ENCODE data around the gene TCAIM. TPM values are rescaled to one million over a fixed set of nuclear protein-coding genes. Genes with fewer than 3 reads are reported as not detected.
A peak's percentile ranks its signal among the peaks of the same experiment; 100 is the strongest.

The TCAIM gene, protein sequence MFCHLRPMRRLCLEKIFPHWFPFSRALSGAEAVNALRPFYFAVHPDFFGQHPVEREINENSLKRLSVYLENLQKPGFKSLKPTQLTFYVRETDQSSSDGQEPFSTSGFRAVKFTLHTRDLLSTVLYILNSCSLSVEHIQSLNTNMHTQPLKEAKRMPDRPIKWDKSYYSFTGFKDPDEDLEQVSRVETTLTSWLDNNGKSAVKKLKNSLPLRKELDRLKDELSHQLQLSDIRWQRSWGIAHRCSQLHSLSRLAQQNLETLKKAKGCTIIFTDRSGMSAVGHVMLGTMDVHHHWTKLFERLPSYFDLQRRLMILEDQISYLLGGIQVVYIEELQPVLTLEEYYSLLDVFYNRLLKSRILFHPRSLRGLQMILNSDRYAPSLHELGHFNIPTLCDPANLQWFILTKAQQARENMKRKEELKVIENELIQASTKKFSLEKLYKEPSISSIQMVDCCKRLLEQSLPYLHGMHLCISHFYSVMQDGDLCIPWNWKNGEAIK
- total RNA-seq (10 to 100 TPM; 21.3 to 21.8 TPM), polyA plus RNA-seq (10 to 100 TPM; 16.7 to 17.3 TPM)

DNA sequence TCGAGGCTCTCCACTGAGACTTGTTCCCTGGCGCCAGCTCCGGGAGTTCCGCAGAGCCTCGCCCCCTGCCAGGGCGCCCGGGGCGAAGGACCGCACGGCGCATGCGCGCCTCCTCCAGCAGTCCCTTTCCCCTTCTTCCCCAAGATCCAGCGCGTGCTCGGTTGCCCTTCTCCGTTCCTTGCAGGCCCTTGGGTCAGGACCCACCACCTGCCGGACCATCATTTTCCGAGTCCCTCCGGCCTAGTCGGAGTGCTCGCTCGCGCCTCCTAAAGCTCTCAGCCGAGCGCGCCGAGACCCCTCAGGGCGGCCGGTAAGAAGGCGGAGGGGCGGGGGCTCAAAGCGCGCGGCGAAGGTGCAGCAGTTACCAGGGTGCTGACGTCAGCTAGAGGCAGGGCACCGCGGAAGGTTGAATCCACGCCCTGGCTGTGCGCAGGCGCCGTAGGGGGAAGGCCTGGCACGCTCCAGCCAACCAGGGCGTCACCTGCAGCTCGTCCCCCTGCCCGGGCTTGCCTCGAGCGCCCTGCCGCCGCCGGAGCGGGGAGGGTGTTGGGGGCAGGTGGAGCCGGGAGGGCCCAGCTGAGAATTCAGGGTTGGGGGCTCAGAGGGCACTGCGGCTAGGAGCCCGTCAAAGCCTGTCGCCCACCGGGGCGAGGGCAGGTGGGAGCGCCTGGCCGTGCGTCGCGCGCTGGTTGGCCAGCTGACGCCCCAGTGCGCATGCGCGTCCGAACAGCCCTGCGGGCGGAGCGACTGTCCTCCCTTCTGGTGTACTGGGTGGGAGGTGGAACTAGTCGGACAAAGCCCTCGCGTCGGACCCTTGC is at the start of gene TCAIM:
TCAIM (plus strand) TSS at position 757 of the 818 bp plus-strand sequence. CDS start 16,017 bp downstream, outside the sequence.
- Mint-ChIP-seq H3K27me3 (peaks cover 0 to 10% of the 10 kb centered on the region in 2 donors), H3K4me3 (peak within 1 kb of the TSS; percentile 93 to 98 (median 98)), H3K4me1 (peaks cover 20 to 36% (median 24%) of the 10 kb centered on the region in 4 donors), H3K9me3 (no peaks in the 10 kb centered on the region), H3K36me3 (peaks cover 0 to 9% of the 10 kb centered on the region in 2 donors), H3K27ac (peak within 1 kb of the TSS; percentile 94 to 99 (median 99))
- Histone ChIP-seq H3K4me1 (ENCODE audit: insufficient read depth, low read length) (peaks cover 19% of the 10 kb centered on the region), H3K4me3 (ENCODE audit: low read length in 2 of 2) (peak within 1 kb of the TSS; percentile 91), H3K36me3 (ENCODE audit: insufficient read depth, low read length) (no peaks in the 10 kb centered on the region), H3K27ac (ENCODE audit: low read depth, low read length) (peak within 1 kb of the TSS; percentile 95), H3K9me3 (ENCODE audit: control insufficient read depth in 1 of 2, low read length in 2 of 2) (no peaks in the 10 kb centered on the region), H3K27me3 (ENCODE audit: insufficient read depth, low read length) (no peaks in the 10 kb centered on the region)
- intact Hi-C loops (cut with micrococcal nuclease) = loop anchor here (1.0 to 10.0 kb wide), 6 partner anchors 139 to 716 kb away; partner anchors contain the start of genes ABHD5, ANO10, KIAA1143 and KIF15
- peak; percentile 99 to 100 (median 100) for DNase-seq
- CTCF ChIA-PET (ENCODE audit: partially characterized antibody) = interaction anchor here (0.7 to 1.6 kb wide), 7 partner anchors 12 to 423 kb away, joined by 3 to 7 read pairs (median 3); partner anchors contain the start of genes KIAA1143 and KIF15
- POLR2A ChIA-PET (ENCODE audit: partially characterized antibody) = interaction anchor here (0.6 to 2.7 kb wide), 20 partner anchors 9 to 1836 kb away, joined by 3 to 30 read pairs (median 4); partner anchors contain the start of genes ABHD5, ANO10, EXOSC7 and KIAA1143

DNA sequence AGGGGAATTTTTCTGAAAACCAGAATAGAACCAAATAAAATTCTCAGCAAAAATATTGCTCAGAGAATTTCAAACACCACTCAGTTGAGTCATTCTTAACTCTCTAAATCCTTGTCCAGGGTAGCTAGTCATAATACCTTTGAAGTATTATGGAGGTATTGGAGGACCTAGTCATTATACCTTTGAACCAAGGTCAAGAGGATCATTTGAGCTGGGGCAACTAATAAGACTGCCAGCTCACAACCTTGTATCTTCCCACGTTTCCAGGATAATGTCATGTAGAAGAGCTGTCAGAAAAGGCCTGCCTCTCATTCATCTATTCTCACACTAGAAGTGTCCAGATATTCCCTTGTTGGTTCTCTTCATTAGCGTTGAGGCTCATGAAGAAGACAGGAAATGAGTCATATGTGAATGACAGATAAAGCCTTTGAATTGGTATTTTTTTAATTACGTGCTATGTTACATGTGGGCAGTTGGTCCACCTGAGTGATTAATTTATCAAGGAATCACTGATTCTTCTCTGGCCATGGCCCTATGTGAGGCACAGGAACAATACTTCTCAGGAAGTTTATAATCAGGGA is 48.6 kb upstream of the TCAIM start:
- H3K27me3 ChIP-seq (ENCODE audit: insufficient read depth, low read length) = peaks cover 8% of the 10 kb centered on the region
- Mint-ChIP-seq H3K27me3 (peaks cover 4 to 8% of the 10 kb centered on the region in 2 donors), H3K4me1 (no peaks in the 10 kb centered on the region), H3K9me3 (no peaks in the 10 kb centered on the region), H3K4me3 (no peak overlapping the region), H3K36me3 (no peaks in the 10 kb centered on the region), H3K27ac (no peak overlapping the region)
- no peaks in the 10 kb centered on the region for H3K4me1 ChIP-seq (ENCODE audit: insufficient read depth, low read length)
- intact Hi-C loops (cut with micrococcal nuclease) = no loop called here
- no peaks in the 10 kb centered on the region for H3K36me3 ChIP-seq (ENCODE audit: insufficient read depth, low read length)
- CTCF ChIA-PET (ENCODE audit: partially characterized antibody) = no interaction called here
- no peak overlapping the region for H3K27ac ChIP-seq (ENCODE audit: low read depth, low read length)
- H3K9me3 ChIP-seq (ENCODE audit: control insufficient read depth in 1 of 2, low read length in 2 of 2) = no peaks in the 10 kb centered on the region
- DNase-seq = no peak
- H3K4me3 ChIP-seq (ENCODE audit: low read length in 2 of 2) = no peak overlapping the region
- POLR2A ChIA-PET (ENCODE audit: partially characterized antibody) = no interaction called here

DNA sequence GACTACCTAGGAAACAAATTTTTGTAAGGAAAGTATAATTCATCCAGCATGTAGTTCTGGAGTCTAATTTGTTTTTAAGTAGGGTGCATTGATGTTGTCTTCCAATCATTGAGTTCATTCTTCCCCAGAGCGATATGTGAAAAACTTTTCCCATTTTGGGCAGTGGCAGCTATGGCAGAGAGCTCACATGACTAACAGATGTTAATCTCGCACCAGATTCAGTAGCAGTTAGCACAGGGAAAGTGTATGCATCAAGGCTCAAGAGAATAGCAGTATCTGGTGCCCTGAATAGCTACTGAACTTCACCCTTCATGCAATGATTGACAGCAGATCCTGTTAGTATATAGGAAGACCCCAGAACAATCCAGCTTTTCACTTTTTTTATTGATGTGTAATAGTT is 46.3 kb upstream of the TCAIM start:
- intact Hi-C loops (cut with micrococcal nuclease) = no loop called here
- POLR2A ChIA-PET (ENCODE audit: partially characterized antibody) = no interaction called here
- H3K36me3 Mint-ChIP-seq = no peaks in the 10 kb centered on the region

DNA sequence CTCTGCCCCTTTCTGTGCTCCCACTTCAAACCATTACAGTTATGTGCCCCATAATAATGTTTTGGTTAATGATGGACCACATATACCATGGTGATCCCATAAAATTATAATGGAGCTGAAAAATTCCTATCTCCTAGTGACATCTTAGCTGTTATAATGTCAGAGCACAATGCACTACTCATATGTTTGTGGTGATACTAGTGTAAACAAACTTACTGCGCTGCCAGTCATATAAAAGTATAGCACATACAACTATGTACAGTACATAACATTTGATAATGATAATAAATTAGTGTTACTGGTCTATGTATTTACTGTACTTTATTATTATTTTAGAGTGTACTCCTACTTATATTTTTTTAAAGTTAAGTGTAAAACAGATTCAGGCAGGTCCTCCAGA is 45.6 kb upstream of the TCAIM start:
- Histone ChIP-seq H3K27me3 (ENCODE audit: insufficient read depth, low read length) (peaks cover 8% of the 10 kb centered on the region), H3K27ac (ENCODE audit: low read depth, low read length) (no peak overlapping the region), H3K9me3 (ENCODE audit: control insufficient read depth in 1 of 2, low read length in 2 of 2) (no peaks in the 10 kb centered on the region), H3K36me3 (ENCODE audit: insufficient read depth, low read length) (no peaks in the 10 kb centered on the region), H3K4me1 (ENCODE audit: insufficient read depth, low read length) (no peaks in the 10 kb centered on the region), H3K4me3 (ENCODE audit: low read length in 2 of 2) (no peak overlapping the region)
- no peak for DNase-seq
- Mint-ChIP-seq H3K4me1 (no peaks in the 10 kb centered on the region), H3K9me3 (no peaks in the 10 kb centered on the region), H3K27me3 (peaks cover 15% of the 10 kb centered on the region in 2 donors), H3K36me3 (no peaks in the 10 kb centered on the region), H3K4me3 (no peak overlapping the region), H3K27ac (no peak overlapping the region)
- ChIA-PET CTCF (ENCODE audit: partially characterized antibody) (no interaction called here), POLR2A (ENCODE audit: partially characterized antibody) (no interaction called here)
- intact Hi-C loops (cut with micrococcal nuclease) = no loop called here

More for the DNA sequence above, 46.3 kb upstream of the TCAIM start:
- H3K27me3 Mint-ChIP-seq = peaks cover 15% of the 10 kb centered on the region in 2 donors
- H3K27ac Mint-ChIP-seq = no peak overlapping the region
- no peak for DNase-seq
- Histone ChIP-seq H3K4me3 (ENCODE audit: low read length in 2 of 2) (no peak overlapping the region), H3K9me3 (ENCODE audit: control insufficient read depth in 1 of 2, low read length in 2 of 2) (no peaks in the 10 kb centered on the region), H3K4me1 (ENCODE audit: insufficient read depth, low read length) (no peaks in the 10 kb centered on the region), H3K36me3 (ENCODE audit: insufficient read depth, low read length) (no peaks in the 10 kb centered on the region), H3K27me3 (ENCODE audit: insufficient read depth, low read length) (peaks cover 8% of the 10 kb centered on the region), H3K27ac (ENCODE audit: low read depth, low read length) (no peak overlapping the region)
- CTCF ChIA-PET (ENCODE audit: partially characterized antibody) = no interaction called here
- no peaks in the 10 kb centered on the region for H3K9me3 Mint-ChIP-seq
- H3K4me3 Mint-ChIP-seq = no peak overlapping the region
- H3K4me1 Mint-ChIP-seq = no peaks in the 10 kb centered on the region

DNA sequence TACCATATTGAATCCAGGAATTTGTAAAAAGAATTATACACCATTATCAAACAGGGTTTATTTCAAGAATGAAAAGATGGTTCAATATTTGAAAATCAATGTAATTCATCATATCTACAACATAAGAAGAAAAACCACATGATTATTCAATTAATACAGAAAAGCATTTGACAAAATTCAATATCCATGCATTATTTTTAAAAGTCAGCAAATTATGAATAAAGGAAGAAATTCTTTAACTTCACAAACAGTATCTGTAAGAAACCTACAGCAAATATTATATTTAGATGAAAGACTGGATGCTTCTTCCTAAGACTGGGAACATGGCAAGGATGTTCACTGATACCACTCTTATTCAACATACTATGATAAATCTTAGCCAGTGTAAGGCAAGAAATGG is 41.3 kb upstream of the TCAIM start:
- Histone ChIP-seq H3K36me3 (ENCODE audit: insufficient read depth, low read length) (no peaks in the 10 kb centered on the region), H3K27me3 (ENCODE audit: insufficient read depth, low read length) (peaks cover 8% of the 10 kb centered on the region), H3K9me3 (ENCODE audit: control insufficient read depth in 1 of 2, low read length in 2 of 2) (no peaks in the 10 kb centered on the region), H3K27ac (ENCODE audit: low read depth, low read length) (no peak overlapping the region), H3K4me1 (ENCODE audit: insufficient read depth, low read length) (no peaks in the 10 kb centered on the region), H3K4me3 (ENCODE audit: low read length in 2 of 2) (no peak overlapping the region)
- H3K9me3 Mint-ChIP-seq = peaks cover 0 to 2% (median 0%) of the 10 kb centered on the region in 8 donors
- ChIA-PET CTCF (ENCODE audit: partially characterized antibody) (no interaction called here), POLR2A (ENCODE audit: partially characterized antibody) (no interaction called here)
- H3K27ac Mint-ChIP-seq = no peak overlapping the region
- DNase-seq = no peak
- intact Hi-C loops (cut with micrococcal nuclease) = no loop called here
- H3K4me3 Mint-ChIP-seq = no peak overlapping the region
- peaks cover 8 to 13% of the 10 kb centered on the region in 2 donors for H3K27me3 Mint-ChIP-seq
- no peaks in the 10 kb centered on the region for H3K36me3 Mint-ChIP-seq
- H3K4me1 Mint-ChIP-seq = no peaks in the 10 kb centered on the region

DNA sequence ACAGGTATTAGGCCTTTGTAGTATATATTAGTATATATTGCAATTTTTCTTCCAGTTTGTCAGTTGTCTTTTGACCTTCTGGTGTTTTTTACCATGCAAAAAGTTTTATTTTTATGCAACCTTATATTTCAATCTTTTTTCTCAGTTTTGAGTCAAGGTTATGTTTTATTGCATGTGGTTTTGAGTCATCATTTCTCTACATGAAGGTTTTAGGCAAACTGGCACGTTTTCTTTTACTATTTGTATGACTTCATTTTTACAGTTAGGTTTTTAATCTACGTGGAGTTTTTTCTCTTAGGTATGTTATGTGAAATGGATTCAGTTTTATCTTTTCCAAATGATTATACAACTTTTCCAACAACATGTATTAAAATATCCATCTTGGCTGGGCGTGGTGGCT is 36.8 kb upstream of the TCAIM start:
- H3K36me3 Mint-ChIP-seq = no peaks in the 10 kb centered on the region
- H3K27ac ChIP-seq (ENCODE audit: low read depth, low read length) = no peak overlapping the region
- no peaks in the 10 kb centered on the region for H3K27me3 ChIP-seq (ENCODE audit: insufficient read depth, low read length)
- H3K4me1 ChIP-seq (ENCODE audit: insufficient read depth, low read length) = no peaks in the 10 kb centered on the region
- no peaks in the 10 kb centered on the region for H3K36me3 ChIP-seq (ENCODE audit: insufficient read depth, low read length)
- ChIA-PET POLR2A (ENCODE audit: partially characterized antibody) (interaction anchor here (0.6 kb wide), 1 partner anchor 138 kb away, joined by 3 read pairs; no protein-coding TSS in a partner anchor), CTCF (ENCODE audit: partially characterized antibody) (no interaction called here)
- H3K27me3 Mint-ChIP-seq = peaks cover 0 to 9% of the 10 kb centered on the region in 2 donors
- H3K4me1 Mint-ChIP-seq = no peaks in the 10 kb centered on the region
- peaks cover 0 to 2% (median 0%) of the 10 kb centered on the region in 8 donors for H3K9me3 Mint-ChIP-seq
- H3K27ac Mint-ChIP-seq = no peak overlapping the region
- H3K4me3 Mint-ChIP-seq = no peak overlapping the region
- H3K4me3 ChIP-seq (ENCODE audit: low read length in 2 of 2) = no peak overlapping the region
- H3K9me3 ChIP-seq (ENCODE audit: control insufficient read depth in 1 of 2, low read length in 2 of 2) = no peaks in the 10 kb centered on the region
- no peak for DNase-seq
- intact Hi-C loops (cut with micrococcal nuclease) = no loop called here

Data from CD4-positive, alpha-beta memory T cell (primary cell).